A549 (cell line): Measurements from ENCODE around the gene SLC9A3. TPM values are rescaled to one million over a fixed set of nuclear protein-coding genes. Genes with fewer than 3 reads are reported as not detected.

Source experiments
- ATAC-seq, 2 experiments: fragments of 200-7000 bp in 1 of 2; fragments of >200 bp in 1 of 2; cut with Nextera tagmentation in 1 of 2; cut with Tn5 transposase in 1 of 2; 3 replicates each; pipeline versions ENCODE4 v1.8.0 to v1.9.1; 2018 to 2020; ENCODE audit warnings: mild to moderate bottlenecking in 1 of 2, moderate library complexity in 1 of 2
- CTCF ChIA-PET: fragments of 300-600 bp; sonication (Branson Sonifier 250); formaldehyde crosslinking; extraction: SDS; loops from one replicate; lab custom pipeline; 2021; ENCODE audit warnings: antibody characterized with exemption, inconsistent platforms; lab: Yijun Ruan, JAX
- POLR2A ChIA-PET: fragments of 350-600 bp; formaldehyde crosslinking; extraction: SDS; loops from one replicate; lab custom pipeline; 2021; ENCODE audit warnings: antibody characterized with exemption, inconsistent platforms; lab: Yijun Ruan, JAX
- DNase-seq, 2 experiments: peaks; one replicate each; pipeline versions ENCODE4 v3.0.0 to v3.0.0-alpha.2; 2011 to 2016; ENCODE audit warnings: low read depth in 1 of 2, low spot score in 1 of 2
- FAIRE-seq: peaks from 2 replicates; lab custom pipeline; 2011; peaks lifted over from hg19 to GRCh38; lab: Jason Lieb, UNC
- H3K27ac ChIP-seq, 2 experiments: fragments of >200 bp; sonication (Bioruptor Twin); formaldehyde crosslinking; 3 replicates each; pipeline ENCODE4 v1.5.1; 2016 to 2017
- H3K4me1 ChIP-seq: fragments of >200 bp; sonication (Bioruptor Twin); formaldehyde crosslinking; 3 replicates; pipeline ENCODE4 v1.6.1; 2016
- H3K4me2 ChIP-seq: fragments of >200 bp; sonication (Bioruptor Twin); formaldehyde crosslinking; 3 replicates; pipeline ENCODE4 v1.6.1; 2016
- H3K4me3 ChIP-seq: fragments of >200 bp; sonication (Bioruptor Twin); formaldehyde crosslinking; 3 replicates; pipeline ENCODE4 v1.5.1; 2016
- H3K9me3 ChIP-seq: fragments of >200 bp; sonication (Bioruptor Twin); formaldehyde crosslinking; 3 replicates; pipeline ENCODE4 v1.6.1; 2016
- BHLHE40 ChIP-seq: IDR thresholded peaks from 2 replicates; pipeline ENCODE4 v1.6.1; 2012; ENCODE audit warnings: low read depth, low read length, inconsistent platforms
- CBX2 ChIP-seq: fragments of 200-600 bp; sonication (generic); IDR thresholded peaks from 2 replicates; pipeline ENCODE4 v1.6.1; 2016; ENCODE audit warnings: low read depth, mild to moderate bottlenecking, borderline replicate concordance
- CTCF ChIP-seq: fragments of >200 bp; sonication (Bioruptor Twin); formaldehyde crosslinking; IDR thresholded peaks from 3 replicates; pipeline ENCODE4 v1.5.1; 2016
- FOSL2 ChIP-seq, 2 experiments: fragments of 450-650 bp in 1 of 2; fragments of >200 bp in 1 of 2; sonication (Bioruptor Twin) in 1 of 2; formaldehyde crosslinking; IDR thresholded peaks; 2 replicates each; pipeline versions ENCODE4 v1.5.0 to v1.6.1; 2016 to 2020; ENCODE audit warnings: mild to moderate bottlenecking in 1 of 2, moderate library complexity in 1 of 2
- FOXS1 ChIP-seq: fragments of 250-450 bp; sonication (Bioruptor Pico); IDR thresholded peaks from 2 replicates; pipeline ENCODE4 v1.5.0; 2020; ENCODE audit warnings: mild to moderate bottlenecking, moderate library complexity
- NFE2L2 ChIP-seq: fragments of 150-350 bp; conservative IDR thresholded peaks from 2 replicates; pipeline ENCODE4 v1.6.1; 2014; ENCODE audit warnings: low read length
- NPAS2 ChIP-seq: fragments of 250-450 bp; sonication (Bioruptor Pico); IDR thresholded peaks from 2 replicates; pipeline ENCODE4 v1.8.0; 2022; ENCODE audit warnings: mild to moderate bottlenecking, moderate library complexity, borderline replicate concordance
- NR3C1 ChIP-seq: fragments of >200 bp; sonication (Bioruptor Twin); formaldehyde crosslinking; IDR thresholded peaks from 3 replicates; pipeline ENCODE4 v1.6.1; 2017
- PHF8 ChIP-seq: fragments of 200-600 bp; sonication (generic); IDR thresholded peaks from 2 replicates; pipeline ENCODE4 v1.6.1; 2016; ENCODE audit warnings: low read depth, mild to moderate bottlenecking, antibody characterized with exemption, moderate library complexity, borderline replicate concordance
- REST ChIP-seq: fragments of 200-600 bp; sonication (generic); IDR thresholded peaks from 2 replicates; pipeline ENCODE4 v1.6.1; 2016; ENCODE audit warnings: antibody characterized with exemption, mild to moderate bottlenecking, moderate library complexity
- RNF2 ChIP-seq: fragments of 200-600 bp; sonication (generic); IDR thresholded peaks from 2 replicates; pipeline ENCODE4 v1.6.1; 2016; ENCODE audit warnings: low read depth, mild to moderate bottlenecking, antibody characterized with exemption, moderate library complexity, borderline replicate concordance
- TP53 ChIP-seq: fragments of 250-450 bp; sonication (Bioruptor Pico); IDR thresholded peaks from 2 replicates; pipeline ENCODE4 v1.5.0; 2021; ENCODE audit warnings: mild to moderate bottlenecking, moderate library complexity
- ZC3H11A ChIP-seq: fragments of 450-650 bp; IDR thresholded peaks from 2 replicates; pipeline ENCODE4 v1.6.1; 2014; ENCODE audit warnings: antibody characterized with exemption, mild to moderate bottlenecking
- ZNF302 ChIP-seq: fragments of 250-450 bp; sonication (Bioruptor Pico); IDR thresholded peaks from 2 replicates; pipeline ENCODE4 v1.9.0; 2021; ENCODE audit warnings: inconsistent platforms, mild to moderate bottlenecking, moderate library complexity
- WGBS: methylation state at CpG from one replicate; pipeline ENCODE4 v1.1.6; 2017; ENCODE audit errors: missing lambda C conversion rate; 5-methylcytosine and 5-hydroxymethylcytosine counted together
- polyA plus RNA-seq, 4 experiments: library from polyadenylated mRNA; depleted of rRNA in 3 of 4; stranded (reverse); fragments of >200 nt; fragmentation: RNase III in 1 of 4; extraction: RNeasy Plus Mini Kit Qiagen cat#74134 plus additional on column Dnase treatment in 1 of 4; gene quantifications; 2 replicates in 3 of 4; 3 replicates in 1 of 4; pipeline ENCODE4 v1.2.3, GENCODE V29; 2011 to 2017
- TF ChIP-seq, protein P1 (sequence below): fragments of >200 bp; sonication (Bioruptor Twin); formaldehyde crosslinking; IDR thresholded peaks from 3 replicates; pipeline ENCODE4 v1.6.1; 2016
- TF ChIP-seq, protein P2 (sequence below): IDR thresholded peaks from 2 replicates; pipeline ENCODE4 v1.6.1; 2012; ENCODE audit warnings: low read depth, borderline replicate concordance

The SLC9A3 gene
- polyA plus RNA-seq, 2 of the 4 experiments (the other 2 are of a cell fraction): 1.3 TPM

GRCh38 chr5:570446-570845 lies 46.2 kb upstream of the SLC9A3 start:
- Histone ChIP-seq H3K27ac (no peak overlapping the region), H3K9me3 (peaks cover 15% of the 10 kb centered on the region), H3K4me1 (no peaks in the 10 kb centered on the region), H3K4me3 (no peak overlapping the region), H3K4me2 (no peak overlapping the region)
- TF ChIP-seq ZC3H11A (no peak), CBX2 (no peak), TP53 (CRISPR knock-in tag) (no peak)
- TF ChIP-seq, protein P1, sequence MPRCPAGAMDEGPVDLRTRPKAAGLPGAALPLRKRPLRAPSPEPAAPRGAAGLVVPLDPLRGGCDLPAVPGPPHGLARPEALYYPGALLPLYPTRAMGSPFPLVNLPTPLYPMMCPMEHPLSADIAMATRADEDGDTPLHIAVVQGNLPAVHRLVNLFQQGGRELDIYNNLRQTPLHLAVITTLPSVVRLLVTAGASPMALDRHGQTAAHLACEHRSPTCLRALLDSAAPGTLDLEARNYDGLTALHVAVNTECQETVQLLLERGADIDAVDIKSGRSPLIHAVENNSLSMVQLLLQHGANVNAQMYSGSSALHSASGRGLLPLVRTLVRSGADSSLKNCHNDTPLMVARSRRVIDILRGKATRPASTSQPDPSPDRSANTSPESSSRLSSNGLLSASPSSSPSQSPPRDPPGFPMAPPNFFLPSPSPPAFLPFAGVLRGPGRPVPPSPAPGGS: no peak
- TF ChIP-seq, protein P2, sequence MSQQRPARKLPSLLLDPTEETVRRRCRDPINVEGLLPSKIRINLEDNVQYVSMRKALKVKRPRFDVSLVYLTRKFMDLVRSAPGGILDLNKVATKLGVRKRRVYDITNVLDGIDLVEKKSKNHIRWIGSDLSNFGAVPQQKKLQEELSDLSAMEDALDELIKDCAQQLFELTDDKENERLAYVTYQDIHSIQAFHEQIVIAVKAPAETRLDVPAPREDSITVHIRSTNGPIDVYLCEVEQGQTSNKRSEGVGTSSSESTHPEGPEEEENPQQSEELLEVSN: no peak
- 41% methylated on average over 8 of the region's 17 CpGs for WGBS
- ATAC-seq (no peak), DNase-seq (no peak), FAIRE-seq (no peak)
- CTCF ChIA-PET: no interaction called here
- POLR2A ChIA-PET: no interaction called here

- ATAC-seq (no peak; a peak in 1 of 6 replicates), FAIRE-seq (no peak), DNase-seq (no peak)
- Histone ChIP-seq H3K9me3 (peaks cover 14% of the 10 kb centered on the region; the same call in 2 of the 3 replicates), H3K4me2 (no peak overlapping the region), H3K4me1 (no peaks in the 10 kb centered on the region), H3K27ac (no peak overlapping the region), H3K4me3 (no peak overlapping the region)
- CTCF ChIA-PET: no interaction called here
- 58% methylated on average over 10 of the region's 21 CpGs for WGBS
- POLR2A ChIA-PET: no interaction called here
- TF ChIP-seq NFE2L2 (no peak), ZNF302 (CRISPR knock-in tag) (no peak), REST (no peak), CTCF (no peak)
Measured at GRCh38 chr5:569868-570361, 45.7 kb upstream of the SLC9A3 start.

DNA sequence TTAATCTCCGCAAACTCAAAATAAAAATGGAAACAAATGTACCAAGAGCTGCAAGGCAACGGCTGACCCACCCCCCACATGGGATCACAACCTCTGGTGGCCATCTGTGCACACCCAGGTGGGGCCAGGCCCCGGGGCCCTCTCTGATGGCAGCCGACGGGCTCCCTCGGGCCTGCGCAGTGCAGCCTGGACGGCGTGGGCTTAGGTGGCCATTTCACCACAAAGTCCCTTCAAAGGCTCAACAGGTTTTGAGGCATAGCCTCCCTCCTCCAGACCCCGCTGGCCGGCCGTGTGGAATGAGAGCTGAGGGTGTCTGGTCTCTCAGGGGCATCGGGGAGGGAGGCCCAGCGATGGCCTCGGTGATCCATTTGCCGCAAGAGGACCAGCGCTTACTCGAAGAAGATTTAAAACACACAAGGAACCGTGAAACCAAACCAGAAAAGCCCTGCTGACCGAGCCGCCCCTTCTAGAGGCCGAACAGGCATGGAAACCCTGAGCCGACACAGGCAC lies 45.2 kb upstream of the SLC9A3 start:
- POLR2A ChIA-PET: no interaction called here
- no peak overlapping the region for H3K4me2 ChIP-seq
- 51% methylated on average over 20 of the region's 23 CpGs for WGBS
- H3K9me3 ChIP-seq: peaks cover 14% of the 10 kb centered on the region; the same call in 2 of the 3 replicates
- ATAC-seq: no peak; a peak in 1 of 6 replicates
- TF ChIP-seq PHF8: no peak
- TF ChIP-seq NPAS2 (CRISPR knock-in tag): no peak
- no peak for TF ChIP-seq FOSL2 (IDR thresholded peaks at IDR 0.05)
- no peak for TF ChIP-seq FOSL2 (CRISPR knock-in tag; IDR thresholded peaks at IDR 0.05)
- no peak for TF ChIP-seq FOXS1 (CRISPR knock-in tag)
- TF ChIP-seq ZC3H11A: no peak
- TF ChIP-seq RNF2: no peak
- TF ChIP-seq, protein P2: no peak
- no peak for TF ChIP-seq NR3C1
- no peak for TF ChIP-seq BHLHE40
- TF ChIP-seq, all 56 proteins: peak for 0
- DNase-seq (no peak), FAIRE-seq (no peak)
- no peak overlapping the region for H3K4me3 ChIP-seq
- H3K27ac ChIP-seq: no peak overlapping the region
- CTCF ChIA-PET: no interaction called here
- no peaks in the 10 kb centered on the region for H3K4me1 ChIP-seq
